Endothelial cell of umbilical vein (primary cell): ENCODE data around the gene OPTC. TPM values are rescaled to one million over a fixed set of nuclear protein-coding genes. Genes with fewer than 3 reads are reported as not detected.

Experiments
- BruUV-seq: library from RNA; stranded (reverse); fragments of 400-500 nt; replicated peaks from 2 replicates; lab custom pipeline; 2021; lab: Mats Ljungman, UMichigan
- CTCF ChIA-PET: fragments of 300-600, 350-600 bp; sonication (Branson Sonifier 250); formaldehyde crosslinking; loops from one replicate; lab custom pipeline; 2021; ENCODE audit warnings: antibody characterized with exemption, inconsistent platforms; lab: Charles Lee
- POLR2A ChIA-PET: fragments of 300-600, 350-600 bp; sonication (Branson Sonifier 250); formaldehyde crosslinking; loops from one replicate; lab custom pipeline; 2021; ENCODE audit warnings: antibody characterized with exemption, inconsistent platforms; lab: Charles Lee
- DNase-seq: peaks from one replicate; pipeline ENCODE4 v3.0.0-alpha.2; 2011; ENCODE audit warnings: low read depth, low spot score
- FAIRE-seq: peaks from 2 replicates; lab custom pipeline; 2011; peaks lifted over from hg19 to GRCh38; lab: Jason Lieb, UNC
- H2AFZ ChIP-seq: 2 replicates; pipeline ENCODE4 v1.6.0; 2012; ENCODE audit warnings: low read depth, low read length, control low read depth, inconsistent platforms
- H3K27ac ChIP-seq: 2 replicates; pipeline ENCODE4 v1.5.1; 2011; ENCODE audit warnings: low read depth, mild to moderate bottlenecking, control low read depth, low read length, moderate library complexity; ENCODE audit not compliant: insufficient read depth
- H3K27me3 ChIP-seq, 2 experiments: 2 replicates each; pipeline versions ENCODE4 v1.6.0 to v1.6.1; 2011; ENCODE audit warnings: low read length in 2 of 2, mixed read lengths in 1 of 2; ENCODE audit not compliant: control insufficient read depth in 2 of 2, insufficient read depth in 2 of 2
- H3K36me3 ChIP-seq, 2 experiments: 2 replicates in 1 of 2; 3 replicates in 1 of 2; pipeline ENCODE4 v1.5.1; 2011; ENCODE audit warnings: low read length in 2 of 2, mild to moderate bottlenecking in 1 of 2, moderate library complexity in 1 of 2; ENCODE audit not compliant: control insufficient read depth in 2 of 2, insufficient read depth in 2 of 2; ENCODE audit errors: extremely low read depth in 1 of 2
- H3K4me1 ChIP-seq: 3 replicates; pipeline ENCODE4 v1.5.1; 2011; ENCODE audit warnings: mild to moderate bottlenecking, low read length; ENCODE audit not compliant: control insufficient read depth, insufficient read depth; ENCODE audit errors: extremely low read depth
- H3K4me2 ChIP-seq: 2 replicates; pipeline ENCODE4 v1.6.1; 2011; ENCODE audit warnings: low read length, control low read depth, mixed read lengths; ENCODE audit not compliant: insufficient read depth
- H3K4me3 ChIP-seq, 3 experiments: fragments of 200-600 bp in 1 of 3; sonication (generic), shearing (Covaris generic) in 1 of 3; replicated peaks in 1 of 3; 2 replicates each; pipeline ENCODE4 v1.5.1; 2011 to 2016; ENCODE audit warnings: control low read depth in 3 of 3, low read length in 3 of 3, mild to moderate bottlenecking in 2 of 3, inconsistent platforms in 1 of 3, low read depth in 1 of 3, moderate library complexity in 1 of 3; ENCODE audit not compliant: insufficient read depth in 1 of 3
- H3K79me2 ChIP-seq: 2 replicates; pipeline ENCODE4 v1.6.0; 2012; ENCODE audit warnings: low read length, inconsistent platforms; ENCODE audit not compliant: control insufficient read depth, insufficient read depth
- H3K9ac ChIP-seq: replicated peaks from 2 replicates; pipeline ENCODE3; 2011; ENCODE audit warnings: low read length, control low read depth; ENCODE audit not compliant: insufficient read depth; ENCODE audit errors: extremely low read depth
- H3K9me1 ChIP-seq: replicated peaks from 3 replicates; pipeline ENCODE4 v1.6.0; 2011; ENCODE audit warnings: mild to moderate bottlenecking, low read length; ENCODE audit not compliant: control insufficient read depth, insufficient read depth; ENCODE audit errors: extremely low read depth
- H3K9me3 ChIP-seq: replicated peaks from 2 replicates; pipeline ENCODE4 v1.5.1; 2012; ENCODE audit warnings: low read length, inconsistent platforms; ENCODE audit not compliant: control insufficient read depth, insufficient read depth
- H4K20me1 ChIP-seq: replicated peaks from 2 replicates; pipeline ENCODE3; 2011; ENCODE audit warnings: mild to moderate bottlenecking, low read length; ENCODE audit not compliant: control insufficient read depth, insufficient read depth; ENCODE audit errors: extremely low read depth
- EZH2 ChIP-seq: IDR thresholded peaks from 2 replicates; pipeline ENCODE4 v1.6.1; 2012; ENCODE audit warnings: borderline replicate concordance, low read depth, mild to moderate bottlenecking, moderate library complexity, low read length, inconsistent platforms; ENCODE audit not compliant: severe bottlenecking
- FOS ChIP-seq: IDR thresholded peaks from 2 replicates; pipeline ENCODE4 v1.6.1; 2011; ENCODE audit warnings: mild to moderate bottlenecking, low read length, moderate library complexity, borderline replicate concordance; ENCODE audit not compliant: insufficient read depth
- GATA2 ChIP-seq: IDR thresholded peaks from 2 replicates; pipeline ENCODE4 v1.7.0; 2011; ENCODE audit warnings: low read depth, mild to moderate bottlenecking, moderate library complexity, mixed read lengths, low read length; ENCODE audit not compliant: insufficient read length, insufficient read depth
- JUN ChIP-seq: IDR thresholded peaks from 2 replicates; pipeline ENCODE4 v1.6.1; 2011; ENCODE audit warnings: borderline replicate concordance, low read depth; ENCODE audit not compliant: insufficient read length, insufficient read depth
- MYC ChIP-seq: IDR thresholded peaks from one replicate; pipeline ENCODE4 v1.6.1; 2011; ENCODE audit warnings: mild to moderate bottlenecking, low read depth, low read length
- POLR2A ChIP-seq: IDR thresholded peaks from 2 replicates; pipeline ENCODE4 v1.6.1; 2012; ENCODE audit warnings: low read depth, mild to moderate bottlenecking, control low read depth, low read length
- POLR2AphosphoS5 ChIP-seq: IDR thresholded peaks from 2 replicates; pipeline ENCODE4 v1.6.1; 2012; ENCODE audit warnings: low read depth, mild to moderate bottlenecking, control low read depth, low read length, moderate library complexity; ENCODE audit not compliant: insufficient read depth
- dilution Hi-C: fragments of 300-500 bp; cut with MboI; formaldehyde crosslinking; loops from one replicate; pipeline ENCODE4 v1.15.0; 2019; ENCODE audit warnings: low sequenced_read_pairs; ENCODE audit not compliant: extremely low pct_ligation_motif_present
- intact Hi-C: fragments of 100-400 bp; cut with micrococcal nuclease; formaldehyde crosslinking; loops from one replicate; pipeline ENCODE4 v1.10.0; 2022
- polyA plus RNA-seq, 4 experiments: library from polyadenylated mRNA; depleted of rRNA in 3 of 4; stranded (reverse) in 3 of 4; unstranded in 1 of 4; fragments of >200 nt; gene quantifications; 2 replicates each; pipeline versions ENCODE4 v1.2.1 to v1.2.3, GENCODE V29; 2011 to 2012; ENCODE audit warnings: missing spikeins in 1 of 4
- total RNA-seq: library from RNA; stranded (reverse); gene quantifications from 2 replicates; pipeline ENCODE4 v1.2.3, GENCODE V29; 2021

Gene OPTC
- total and polyA plus RNA-seq, 2 donors (not counting 3 experiments of a cell fraction or from before 2014, with no cell fraction given), result not detected

- no peak overlapping the region for H3K27ac ChIP-seq
- intact Hi-C loops (no loop called here), dilution Hi-C loops (no loop called here)
- DNase-seq, result no peak
- H3K36me3 ChIP-seq, result no peaks in the 10 kb centered on the region
- H2AFZ ChIP-seq, result no peak overlapping the region
- H3K4me2 ChIP-seq, result no peak overlapping the region
- no peaks in the 10 kb centered on the region for H3K27me3 ChIP-seq
- no peaks in the 10 kb centered on the region for H3K9me3 ChIP-seq
- H3K9me1 ChIP-seq, result no peaks in the 10 kb centered on the region
- H3K4me3 ChIP-seq, result no peak overlapping the region
- H3K4me1 ChIP-seq, result peaks cover 5% of the 10 kb centered on the region
- H3K79me2 ChIP-seq, result no peaks in the 10 kb centered on the region
- no peaks in the 10 kb centered on the region for H4K20me1 ChIP-seq
- CTCF ChIA-PET, result interaction anchor here (2.1 kb wide), 1 partner anchor 11 kb away, joined by 8 read pairs; no protein-coding TSS in a partner anchor
- FAIRE-seq, result no peak
- no peak overlapping the region for H3K9ac ChIP-seq
- no TSS peak for BruUV-seq
- no peak for TF ChIP-seq EZH2
- POLR2A ChIA-PET, result no interaction called here
These were observed 61.1 kb downstream of the OPTC start for GRCh38 chr1:203555076-203555475.

- H3K4me2 ChIP-seq, result no peak overlapping the region
- H3K27me3 ChIP-seq, result no peaks in the 10 kb centered on the region
- no peak overlapping the region for H3K4me3 ChIP-seq
- dilution Hi-C loops (no loop called here), intact Hi-C loops (no loop called here)
- no peaks in the 10 kb centered on the region for H4K20me1 ChIP-seq
- H2AFZ ChIP-seq, result no peak overlapping the region
- H3K9me3 ChIP-seq, result no peaks in the 10 kb centered on the region
- no peak for TF ChIP-seq FOS
- no peak for TF ChIP-seq POLR2AphosphoS5
- no peak for TF ChIP-seq JUN
- TF ChIP-seq POLR2A, result no peak
- TF ChIP-seq GATA2, result no peak
- no peak for TF ChIP-seq MYC
- no peak for TF ChIP-seq EZH2
- BruUV-seq, result no TSS peak
- no peaks in the 10 kb centered on the region for H3K36me3 ChIP-seq
- CTCF ChIA-PET, result interaction anchor here (1.2 to 2.1 kb wide), 2 partner anchors 11 to 18 kb away, joined by 3 to 8 read pairs; no protein-coding TSS in a partner anchor
- no peak for DNase-seq
- POLR2A ChIA-PET, result no interaction called here
- no peaks in the 10 kb centered on the region for H3K79me2 ChIP-seq
- peaks cover 5% of the 10 kb centered on the region for H3K4me1 ChIP-seq
- H3K9ac ChIP-seq, result no peak overlapping the region
- H3K27ac ChIP-seq, result no peak overlapping the region
- no peaks in the 10 kb centered on the region for H3K9me1 ChIP-seq
- FAIRE-seq, result no peak
These were observed 61.6 kb downstream of the OPTC start for GRCh38 chr1:203555511-203556046.
